SK-MEL-5 (cell line): Measurements from ENCODE around the gene JSRP1. TPM values are rescaled to one million over a fixed set of nuclear protein-coding genes. Genes with fewer than 3 reads are reported as not detected.

Experiments
- DNase-seq: peaks from one replicate; pipeline ENCODE4 v3.0.0-alpha.2; 2016; ENCODE audit warnings: low read depth, low spot score
- in situ Hi-C: cut with HindIII; loops from 2 replicates; pipeline ENCODE4 v1.10.0; 2016; ENCODE audit warnings: low sequenced_read_pairs, high pct_unique_total_duplicates, low pct_unique_long_range_greater_than_20kb
- total RNA-seq: library from RNA; depleted of rRNA; stranded (reverse); fragments of >200 nt; shearing (Covaris generic); gene quantifications from 2 replicates; pipeline ENCODE4 v1.2.3, GENCODE V29; 2014

The JSRP1 gene
- total RNA-seq, 1 experiment from 2014 or later: 0.29 TPM

DNA sequence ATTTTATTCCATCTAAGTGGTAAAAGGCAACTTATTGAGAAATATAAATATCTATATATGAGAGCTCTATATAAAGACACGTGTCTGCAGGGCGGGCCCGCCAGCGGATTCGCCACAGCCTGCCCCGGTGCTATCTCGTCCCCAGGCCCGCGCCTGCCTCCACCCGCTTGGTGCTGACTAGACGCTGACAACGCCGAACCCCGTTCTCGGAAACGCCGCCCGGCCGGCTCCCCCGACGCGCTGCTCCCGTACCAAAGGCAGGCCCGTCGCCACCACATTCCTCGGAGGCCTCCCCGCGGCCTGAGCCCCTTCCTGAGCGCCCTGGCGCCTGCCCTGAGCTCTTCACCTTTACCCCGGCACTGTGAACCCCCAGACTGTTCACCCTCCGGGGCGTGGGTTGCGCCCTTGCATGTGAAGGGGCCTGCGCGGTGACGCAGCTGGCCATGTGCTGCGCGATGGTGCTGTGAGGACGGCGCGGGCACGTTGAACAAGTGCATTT lies 26.1 kb downstream of the JSRP1 start:
- in situ Hi-C loops: no loop called here
- DNase-seq: no peak

DNA sequence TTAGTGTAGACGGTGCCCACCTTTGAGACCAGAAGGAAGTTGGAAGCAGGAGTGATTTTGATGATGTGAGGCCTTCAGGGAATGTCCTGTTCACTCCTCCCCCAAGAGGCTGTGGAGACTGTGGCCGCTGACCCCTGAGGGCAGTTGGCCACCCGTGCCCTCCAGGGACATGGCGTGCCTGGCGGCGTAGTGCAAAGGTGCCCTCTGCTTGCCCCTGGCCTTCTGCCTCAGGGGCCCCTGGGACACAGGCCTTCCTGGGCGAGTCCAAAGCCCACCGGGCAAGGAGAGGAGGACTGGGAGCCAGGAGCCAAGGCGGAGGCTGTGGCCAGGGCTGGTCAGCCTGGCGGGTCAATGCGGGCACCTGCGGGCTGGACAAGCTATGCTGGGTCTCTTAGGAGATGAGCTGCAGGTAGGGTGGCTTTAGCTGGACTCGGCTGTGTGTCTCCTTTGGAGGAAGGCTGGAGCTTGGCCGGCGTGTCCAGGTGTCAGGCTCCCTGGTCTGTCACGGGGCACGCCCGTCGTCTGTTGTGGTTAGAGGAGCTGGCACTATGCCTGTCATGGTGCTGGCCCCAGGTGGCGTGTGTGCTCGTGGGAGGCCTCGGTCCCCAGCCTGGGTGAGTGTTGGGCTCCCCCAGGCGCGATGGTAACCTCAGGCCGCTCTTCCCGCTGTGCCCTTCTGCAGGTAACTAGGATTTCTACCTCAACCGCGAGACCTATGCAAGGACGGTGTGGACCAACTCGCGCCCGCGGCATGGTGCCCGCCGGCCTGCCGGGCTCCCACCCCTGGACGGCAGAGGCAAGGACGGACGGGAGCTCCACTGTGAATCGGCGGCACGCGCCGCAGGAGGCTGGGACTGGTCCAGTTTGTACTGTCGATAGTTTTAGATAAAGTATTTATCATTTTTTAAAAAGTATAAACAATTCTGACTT lies 26.8 kb downstream of the JSRP1 start:
- in situ Hi-C loops: no loop called here

DNA sequence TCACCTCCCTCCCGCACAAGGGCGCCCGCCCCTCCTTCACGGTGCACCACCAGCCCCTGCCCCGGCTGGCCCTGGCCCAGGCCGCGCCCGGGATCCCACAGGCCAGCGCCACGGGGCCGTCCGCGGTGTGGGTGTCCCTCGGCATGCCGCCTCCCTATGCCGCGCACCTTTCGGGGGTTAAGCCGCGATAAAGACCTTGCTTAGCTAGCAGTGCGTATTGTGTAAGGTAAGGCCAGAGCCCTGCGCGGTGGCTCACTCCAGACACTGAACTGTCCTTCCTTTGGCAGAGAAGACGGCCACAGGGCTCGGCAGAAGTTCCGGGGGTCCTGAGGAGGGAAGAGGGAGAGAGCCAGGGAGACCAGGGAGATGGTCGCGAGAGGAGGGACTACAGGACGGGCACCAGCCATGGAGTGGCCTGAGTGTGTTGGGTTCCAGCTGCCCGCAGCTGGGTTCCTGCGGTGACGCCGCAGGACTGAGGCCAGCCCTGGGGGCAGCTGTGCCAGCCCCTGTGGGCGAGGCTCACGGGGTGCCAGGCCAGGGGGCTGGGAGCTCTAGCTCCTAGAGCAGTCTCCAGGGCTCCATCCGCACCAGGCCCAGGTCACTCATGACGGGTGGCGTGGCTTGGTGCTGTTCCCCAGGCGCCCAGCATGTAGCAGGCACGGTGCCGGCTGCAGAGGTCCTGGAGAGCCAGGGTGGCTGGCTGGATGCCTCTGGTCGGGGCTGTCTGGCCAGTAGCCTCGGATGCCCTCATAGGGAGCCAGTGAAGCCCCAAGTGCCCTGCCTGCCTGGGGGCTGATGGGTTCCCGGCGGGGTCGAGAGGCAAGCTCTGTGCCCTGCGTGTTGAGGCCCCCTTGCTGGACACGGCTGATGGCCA lies 27.8 kb downstream of the JSRP1 start:
- no peak for DNase-seq
- in situ Hi-C loops: no loop called here

More for the DNA sequence above, 26.8 kb downstream of the JSRP1 start:
- DNase-seq: no peak

DNA sequence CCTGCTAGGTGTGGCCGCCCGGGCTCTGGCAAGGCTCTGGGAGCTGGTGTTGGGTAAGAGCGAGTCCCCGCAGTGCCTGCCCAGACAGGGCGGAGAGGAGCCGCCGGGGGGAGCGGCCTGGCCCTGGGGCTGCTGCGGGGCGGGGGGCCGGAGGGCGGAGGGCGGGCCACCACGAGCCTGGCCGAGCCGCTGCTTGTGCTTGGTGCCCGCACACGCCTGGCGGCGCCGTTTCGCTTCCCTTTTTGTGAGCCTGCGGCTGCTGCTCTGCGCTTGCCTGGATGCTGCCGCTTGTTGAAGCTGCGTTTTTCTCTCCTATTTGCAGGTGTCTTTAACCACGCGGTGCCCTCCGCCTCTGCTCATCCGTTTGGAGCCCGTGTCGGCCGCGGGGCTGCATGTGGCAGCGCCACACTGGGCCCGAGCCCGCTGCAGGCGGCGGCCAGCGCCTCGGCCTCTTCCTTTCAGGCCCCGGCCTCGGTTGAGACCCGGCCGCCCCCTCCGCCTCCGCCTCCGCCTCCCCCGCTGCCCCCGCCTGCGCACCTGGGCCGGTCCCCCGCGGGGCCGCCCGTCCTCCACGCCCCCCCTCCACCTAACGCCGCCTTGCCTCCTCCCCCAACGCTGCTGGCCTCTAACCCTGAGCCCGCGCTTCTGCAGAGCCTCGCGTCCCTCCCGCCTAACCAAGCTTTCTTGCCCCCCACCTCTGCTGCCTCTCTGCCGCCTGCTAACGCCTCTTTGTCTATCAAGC lies 28.6 kb downstream of the JSRP1 start:
- in situ Hi-C loops: no loop called here
- no peak for DNase-seq

DNA sequence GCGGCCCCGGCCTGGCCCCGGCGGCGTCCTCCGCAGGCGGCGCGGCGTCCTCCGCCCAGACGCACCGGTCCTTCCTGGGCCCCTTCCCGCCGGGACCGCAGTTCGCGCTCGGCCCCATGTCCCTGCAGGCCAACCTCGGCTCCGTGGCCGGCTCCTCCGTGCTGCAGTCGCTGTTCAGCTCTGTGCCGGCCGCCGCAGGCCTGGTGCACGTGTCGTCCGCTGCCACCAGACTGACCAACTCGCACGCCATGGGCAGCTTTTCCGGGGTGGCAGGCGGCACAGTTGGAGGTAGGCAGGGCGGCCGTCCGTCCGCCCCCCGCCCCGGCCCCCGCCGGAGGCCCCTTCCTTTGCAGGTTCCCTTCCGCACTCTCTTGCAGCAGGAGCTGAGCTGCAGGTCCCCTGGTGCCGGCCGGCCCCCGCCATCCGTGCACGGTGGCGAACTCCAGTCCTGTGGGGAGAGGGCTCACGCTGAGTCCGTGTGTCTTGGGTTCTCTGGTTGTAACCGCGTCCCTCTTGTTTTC lies 29.3 kb downstream of the JSRP1 start:
- in situ Hi-C loops: no loop called here
- DNase-seq: no peak

DNA sequence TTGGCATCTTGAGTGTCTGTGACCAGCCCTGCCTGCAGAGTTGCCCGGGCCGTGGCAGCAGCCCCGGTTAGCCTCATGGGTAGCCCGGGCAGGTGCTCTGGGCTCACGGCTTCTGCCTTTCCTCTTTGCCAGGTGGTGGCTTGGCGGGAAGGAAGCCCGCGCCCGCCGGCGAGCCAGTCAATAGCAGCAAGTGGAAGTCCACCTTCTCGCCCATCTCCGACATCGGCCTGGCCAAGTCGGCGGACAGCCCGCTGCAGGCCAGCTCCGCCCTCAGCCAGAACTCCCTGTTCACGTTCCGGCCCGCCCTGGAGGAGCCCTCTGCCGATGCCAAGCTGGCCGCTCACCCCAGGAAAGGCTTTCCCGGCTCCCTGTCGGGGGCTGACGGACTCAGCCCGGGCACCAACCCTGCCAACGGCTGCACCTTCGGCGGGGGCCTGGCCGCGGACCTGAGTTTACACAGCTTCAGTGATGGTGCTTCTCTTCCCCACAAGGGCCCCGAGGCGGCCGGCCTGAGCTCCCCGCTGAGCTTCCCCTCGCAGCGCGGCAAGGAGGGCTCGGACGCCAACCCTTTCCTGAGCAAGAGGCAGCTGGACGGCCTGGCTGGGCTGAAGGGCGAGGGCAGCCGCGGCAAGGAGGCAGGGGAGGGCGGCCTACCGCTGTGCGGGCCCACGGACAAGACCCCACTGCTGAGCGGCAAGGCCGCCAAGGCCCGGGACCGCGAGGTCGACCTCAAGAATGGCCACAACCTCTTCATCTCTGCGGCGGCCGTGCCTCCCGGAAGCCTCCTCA lies 30.0 kb downstream of the JSRP1 start:
- in situ Hi-C loops: no loop called here

DNA sequence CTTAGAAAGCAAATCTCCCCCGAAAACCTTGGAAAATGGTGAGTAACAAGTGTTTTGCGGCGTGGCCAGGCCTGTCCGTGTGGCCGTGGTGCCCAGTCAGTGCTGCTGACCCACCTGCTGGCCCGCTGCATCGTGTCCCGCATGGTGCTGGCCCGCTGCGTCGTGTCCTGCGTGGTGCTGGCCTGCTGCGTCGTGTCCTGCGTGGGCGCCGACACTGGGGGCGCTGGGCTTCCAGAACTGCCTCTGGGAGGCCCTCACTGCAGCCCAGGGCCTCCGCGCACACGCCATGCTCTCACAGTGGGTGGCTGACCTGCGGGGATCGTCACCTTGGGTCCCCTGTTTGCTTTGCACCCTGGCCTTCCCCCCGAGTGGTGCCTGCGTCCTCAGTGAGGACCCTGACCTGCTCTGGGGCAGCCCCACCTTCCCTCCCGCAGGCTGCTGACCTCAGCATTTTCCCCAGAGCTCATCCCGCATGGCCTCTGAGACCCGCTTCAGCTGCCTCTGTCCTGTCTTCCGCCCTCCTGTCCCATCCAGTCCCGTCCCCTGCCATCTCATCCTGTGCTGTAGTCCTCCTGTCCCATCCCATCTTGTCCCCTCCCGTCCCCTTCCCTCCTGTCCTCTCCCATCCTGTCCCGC lies 30.7 kb downstream of the JSRP1 start:
- DNase-seq: no peak
- in situ Hi-C loops: no loop called here

More for the DNA sequence above, 30.0 kb downstream of the JSRP1 start:
- no peak for DNase-seq

DNA sequence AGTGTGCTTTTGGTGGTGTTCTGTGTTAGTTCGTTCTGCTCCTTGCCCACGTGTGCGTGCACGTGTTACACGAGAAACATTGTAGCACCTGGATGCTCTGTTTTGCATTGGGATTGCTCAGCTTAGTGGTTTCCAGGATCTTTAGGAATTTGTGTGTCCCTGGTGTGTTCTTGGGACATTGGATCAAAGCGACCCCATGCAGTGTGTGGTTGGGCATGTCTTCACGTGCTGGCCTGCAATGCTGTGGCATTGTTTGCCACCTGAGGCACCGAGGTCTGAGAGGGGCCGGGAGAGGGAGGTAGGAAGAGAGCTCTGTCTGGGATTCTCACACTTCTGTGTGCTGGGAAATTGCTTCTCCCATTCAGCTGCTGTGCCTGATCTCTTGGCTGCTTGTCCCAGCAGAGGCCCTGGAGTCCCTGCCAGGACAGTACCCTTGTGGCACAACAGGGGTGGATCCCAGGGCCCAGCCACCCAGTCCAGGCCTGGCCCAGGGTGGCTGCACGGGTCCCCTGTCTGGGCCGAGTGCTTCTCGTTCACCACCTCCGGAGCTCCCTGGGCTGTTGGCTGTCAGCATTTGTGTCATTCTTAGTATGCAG lies 31.4 kb downstream of the JSRP1 start:
- DNase-seq: no peak
- in situ Hi-C loops: no loop called here

DNA sequence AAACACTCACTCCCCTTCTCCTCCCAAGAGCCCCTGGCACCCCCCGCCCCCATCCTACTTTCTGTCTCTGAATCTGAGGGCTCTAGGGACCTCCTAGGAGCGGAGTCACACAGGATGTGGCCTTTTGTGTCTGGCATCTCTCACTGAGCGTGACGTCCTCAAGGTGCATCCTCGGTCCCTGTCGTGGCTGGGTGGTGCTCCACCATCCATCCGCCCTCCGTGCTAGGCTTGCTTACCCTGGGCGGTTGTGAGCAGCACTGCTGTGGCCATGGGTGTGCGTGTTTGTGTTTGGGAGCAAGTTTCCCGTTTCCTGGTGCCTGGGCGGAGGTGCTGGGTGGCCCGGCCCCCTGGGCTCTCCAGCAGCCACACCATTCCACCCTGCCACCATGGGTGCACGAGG lies 32.3 kb downstream of the JSRP1 start:
- DNase-seq: no peak
- in situ Hi-C loops: no loop called here

DNA sequence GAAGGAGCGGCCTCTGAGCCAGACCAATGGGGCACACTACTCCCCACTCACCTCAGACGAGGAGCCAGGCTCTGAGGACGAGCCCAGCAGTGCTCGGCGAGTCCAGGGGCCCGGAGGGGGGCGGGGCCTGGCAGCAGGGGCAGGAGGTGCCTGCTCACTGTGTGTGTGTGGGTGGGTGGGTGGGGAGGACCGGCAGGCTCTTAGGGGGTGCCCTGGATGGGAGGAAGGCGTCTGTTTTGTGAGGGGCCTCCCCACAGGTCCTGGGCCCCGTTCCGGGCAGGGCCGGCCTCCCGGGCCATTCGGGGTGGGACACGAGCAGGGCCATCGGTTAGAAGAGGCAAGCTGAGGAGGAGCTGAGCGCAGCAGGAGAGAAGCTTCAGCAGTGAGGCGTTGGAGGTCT lies 32.8 kb downstream of the JSRP1 start:
- in situ Hi-C loops: no loop called here
- no peak for DNase-seq

DNA sequence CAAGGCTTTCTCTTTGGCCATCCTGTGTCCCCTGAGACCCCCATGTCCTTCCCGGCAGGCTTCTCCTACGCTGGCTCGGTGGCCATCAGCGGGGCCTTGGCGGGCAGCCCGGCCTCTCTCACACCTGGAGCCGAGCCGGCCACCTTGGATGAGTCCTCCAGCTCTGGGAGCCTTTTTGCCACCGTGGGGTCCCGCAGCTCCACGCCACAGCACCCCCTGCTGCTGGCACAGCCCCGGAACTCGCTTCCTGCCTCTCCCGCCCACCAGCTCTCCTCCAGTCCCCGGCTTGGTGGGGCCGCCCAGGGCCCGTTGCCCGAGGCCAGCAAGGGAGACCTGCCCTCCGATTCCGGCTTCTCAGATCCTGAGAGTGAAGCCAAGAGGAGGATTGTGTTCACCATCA lies 34.3 kb downstream of the JSRP1 start:
- in situ Hi-C loops: no loop called here
- no peak for DNase-seq

DNA sequence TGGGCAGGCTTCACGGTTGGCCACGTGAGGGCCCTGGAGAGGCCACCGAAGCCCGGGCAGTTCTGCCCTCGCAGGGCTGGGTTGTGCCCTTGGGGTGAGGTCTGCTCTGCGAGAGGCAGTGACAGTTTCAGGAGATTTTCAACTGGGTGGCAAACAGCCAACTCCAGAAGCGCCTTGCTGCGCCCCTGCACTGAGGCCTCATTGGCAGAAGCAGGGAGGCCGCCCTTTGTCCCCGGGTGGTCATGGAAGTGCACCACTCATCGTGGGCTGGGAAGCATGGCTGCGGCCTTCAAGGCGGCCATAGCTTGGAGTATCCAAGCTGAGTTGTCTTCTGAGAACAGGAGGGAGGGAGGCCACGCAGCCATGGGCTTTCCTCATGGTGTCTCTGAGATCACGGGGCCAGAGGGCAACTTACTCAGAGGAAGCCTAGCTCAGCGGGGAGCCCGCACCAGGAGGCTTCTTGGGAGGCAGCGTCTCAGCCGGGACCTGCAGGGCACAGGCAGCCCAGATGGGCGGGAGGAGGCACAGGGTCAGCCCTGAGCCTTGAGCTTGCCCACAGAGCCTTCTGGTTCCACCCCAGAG lies 34.9 kb downstream of the JSRP1 start:
- no peak for DNase-seq
- in situ Hi-C loops: no loop called here

DNA sequence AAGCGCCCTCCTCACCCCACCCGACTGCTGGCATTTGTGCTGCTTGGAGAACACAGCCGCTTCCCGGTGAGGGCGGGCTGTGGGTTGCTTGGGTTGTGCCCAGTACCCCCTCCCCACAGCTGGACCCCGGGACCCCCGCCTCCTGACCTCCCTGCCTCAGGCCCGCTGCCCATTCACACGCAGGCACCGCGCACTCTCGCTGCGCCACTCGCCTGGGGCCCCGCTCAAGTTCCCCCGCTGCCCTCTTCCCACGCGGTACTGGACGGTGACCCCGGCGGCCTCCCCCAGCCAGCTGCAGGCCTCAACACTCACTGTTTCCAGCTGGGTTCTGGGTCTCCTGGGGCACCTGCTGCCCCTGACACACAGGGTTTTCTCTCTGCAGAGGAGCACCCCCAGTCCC lies 36.5 kb downstream of the JSRP1 start:
- in situ Hi-C loops: no loop called here
- no peak for DNase-seq

DNA sequence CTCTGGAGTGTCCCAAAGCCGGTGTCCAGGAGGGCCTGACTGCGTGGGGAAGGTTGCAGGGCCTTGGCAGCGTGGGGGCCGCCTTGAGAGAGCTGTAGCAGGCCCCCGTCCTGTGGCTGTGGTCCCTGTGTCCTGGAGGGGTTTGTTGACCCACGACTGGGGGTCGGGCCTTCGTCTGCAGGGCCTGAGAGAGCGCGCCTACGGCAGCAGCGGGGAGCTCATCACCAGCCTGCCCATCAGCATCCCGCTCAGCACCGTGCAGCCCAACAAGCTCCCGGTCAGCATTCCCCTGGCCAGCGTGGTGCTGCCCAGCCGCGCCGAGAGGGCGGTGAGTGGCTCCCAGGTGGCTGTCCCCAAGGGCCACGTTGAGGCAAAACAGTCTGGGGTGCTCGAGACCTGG lies 38.6 kb downstream of the JSRP1 start:
- DNase-seq: no peak
- in situ Hi-C loops: no loop called here

DNA sequence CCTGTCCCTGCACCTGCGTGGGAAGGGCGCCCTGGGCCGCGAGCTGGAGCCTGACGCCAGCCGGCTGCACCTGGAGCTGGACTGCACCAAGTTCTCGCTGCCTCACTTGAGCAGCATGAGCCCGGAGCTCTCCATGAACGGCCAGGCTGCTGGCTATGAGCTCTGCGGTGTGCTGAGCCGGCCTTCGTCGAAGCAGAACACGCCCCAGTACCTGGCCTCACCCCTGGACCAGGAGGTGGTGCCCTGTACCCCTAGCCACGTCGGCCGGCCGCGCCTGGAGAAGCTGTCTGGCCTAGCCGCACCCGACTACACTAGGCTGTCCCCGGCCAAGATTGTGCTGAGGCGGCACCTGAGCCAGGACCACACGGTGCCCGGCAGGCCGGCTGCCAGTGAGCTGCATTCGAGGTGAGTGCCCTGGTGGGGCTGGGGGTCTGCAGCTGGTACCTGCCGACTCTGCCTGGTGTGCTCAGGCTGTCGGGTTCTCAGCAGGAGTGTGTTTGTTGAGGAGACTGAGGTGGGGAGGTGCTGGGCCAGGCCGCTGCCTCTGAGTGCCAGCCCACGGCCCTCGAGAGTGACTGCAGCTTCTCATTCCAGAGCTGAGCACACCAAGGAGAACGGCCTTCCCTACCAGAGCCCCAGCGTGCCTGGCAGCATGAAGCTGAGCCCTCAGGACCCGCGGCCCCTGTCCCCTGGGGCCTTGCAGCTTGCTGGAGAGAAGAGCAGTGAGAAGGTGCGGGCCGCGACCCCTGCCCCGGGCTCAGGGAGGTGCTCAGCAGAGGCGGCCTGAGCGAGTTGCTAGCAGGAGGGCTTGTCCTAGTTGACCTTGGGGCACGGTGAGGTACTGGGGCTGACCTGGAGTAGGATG lies 39.6 kb downstream of the JSRP1 start:
- DNase-seq: no peak
- in situ Hi-C loops: no loop called here
